Measurements from ENCODE around the gene ABCA5. TPM values are rescaled to one million over a fixed set of nuclear protein-coding genes. Genes with fewer than 3 reads are reported as not detected.
"Not testable (repeated sequence)": the region's sequence is repeated elsewhere in the genome, so short reads cannot be mapped to it uniquely, and the experiment has no call there.

The ABCA5 gene
- total RNA-seq, 2 experiments from 2014 or later, result 12.8 to 17.5 TPM

DNA sequence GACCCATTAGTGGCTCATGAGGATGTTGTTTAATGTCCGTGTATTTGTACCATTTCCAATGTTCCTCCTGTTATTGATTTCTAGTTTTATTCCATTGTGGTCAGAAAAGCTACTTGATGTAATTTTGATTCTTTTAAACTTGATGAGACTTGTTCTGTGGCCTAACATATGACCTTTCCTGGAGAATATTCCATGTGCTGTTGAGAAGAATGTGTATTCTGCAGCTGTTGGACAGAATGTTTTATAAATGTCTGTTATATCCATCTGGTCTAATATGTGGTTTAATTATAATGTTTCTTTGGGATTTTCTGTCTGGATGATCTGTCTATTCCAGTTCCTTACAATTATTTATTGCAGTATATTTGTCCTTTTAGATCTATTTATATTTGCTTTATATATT lies 95.4 kb downstream of the ABCA5 start:
- no peak overlapping the region for H3K4me3 Mint-ChIP-seq
- no peak for DNase-seq
- H3K9me3 Mint-ChIP-seq (ENCODE audit: low read depth), result peaks cover 4% of the 10 kb centered on the region
- no peak overlapping the region for H3K27ac Mint-ChIP-seq
- peaks cover 2% of the 10 kb centered on the region for H3K36me3 Mint-ChIP-seq
- H3K4me1 Mint-ChIP-seq, result peaks cover 6% of the 10 kb centered on the region
- CTCF ChIA-PET, result interaction anchor here (0.9 to 1.1 kb wide), 2 partner anchors 13 to 455 kb away, joined by 3 read pairs; no protein-coding TSS in a partner anchor
- H3K27me3 Mint-ChIP-seq, result peaks cover 12% of the 10 kb centered on the region
- ATAC-seq, result no peak

DNA sequence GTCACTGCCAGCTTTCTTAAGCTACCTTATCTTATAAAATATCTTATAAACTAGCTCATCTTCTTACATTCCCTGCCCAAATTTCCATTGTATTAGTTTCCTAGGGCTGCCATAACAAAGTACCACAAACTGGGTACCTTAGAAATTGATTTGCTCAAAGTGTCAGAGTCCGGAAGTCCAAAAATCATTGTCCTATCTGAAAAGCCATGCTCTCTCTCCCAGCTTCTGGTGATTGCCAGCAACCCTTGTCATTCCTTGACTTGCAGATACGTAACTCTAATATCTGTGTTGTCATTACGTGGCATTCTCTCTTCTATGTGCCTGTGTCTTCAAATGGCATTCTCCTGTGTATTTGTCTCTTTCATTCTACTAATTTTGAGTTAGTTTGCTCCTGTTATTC lies 96.0 kb downstream of the ABCA5 start:
- Mint-ChIP-seq H3K9me3 (ENCODE audit: low read depth) (peaks cover 4% of the 10 kb centered on the region), H3K4me3 (no peak overlapping the region), H3K27ac (no peak overlapping the region), H3K4me1 (peaks cover 6% of the 10 kb centered on the region), H3K27me3 (peaks cover 12% of the 10 kb centered on the region), H3K36me3 (peaks cover 2% of the 10 kb centered on the region)
- CTCF ChIA-PET, result interaction anchor here (0.9 to 1.1 kb wide), 2 partner anchors 14 to 454 kb away, joined by 3 read pairs; no protein-coding TSS in a partner anchor
- ATAC-seq (no peak), DNase-seq (no peak)

GRCh38 chr17:69228576-69228975 lies 98.4 kb downstream of the ABCA5 start, which contains the start of gene ABCA10:
Gene ABCA10, minus strand, starts transcription at chr17:69228824. Its CDS starts 3,466 bp downstream, at chr17:69225358.
- H3K27ac Mint-ChIP-seq, result no peak within 1 kb of the TSS
- no peak for ATAC-seq
- CTCF ChIA-PET, result no interaction called here

DNA sequence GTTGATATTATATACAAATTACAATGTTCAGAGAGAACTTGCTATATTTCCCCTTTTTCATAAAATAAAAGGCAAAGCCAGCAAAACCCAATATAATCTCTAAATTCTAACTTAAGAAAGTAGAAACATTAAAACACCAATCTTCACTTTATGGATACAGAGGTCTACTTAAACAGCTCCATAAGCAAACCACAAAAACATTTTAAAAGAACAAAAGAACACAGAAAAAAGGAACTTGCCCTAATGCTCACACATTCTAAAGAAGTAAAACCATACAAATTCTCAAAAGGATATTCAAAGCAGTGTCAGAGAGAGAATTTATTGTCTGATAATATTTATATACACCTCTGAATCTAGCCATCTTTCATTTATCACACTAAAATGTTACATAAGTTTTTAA lies 98.9 kb downstream of the ABCA5 start:
- Mint-ChIP-seq H3K36me3 (peaks cover under 1% of the 10 kb centered on the region), H3K4me1 (peaks cover 12% of the 10 kb centered on the region), H3K9me3 (ENCODE audit: low read depth) (peaks cover 2% of the 10 kb centered on the region), H3K4me3 (no peak overlapping the region), H3K27me3 (peaks cover 11% of the 10 kb centered on the region), H3K27ac (no peak overlapping the region)
- DNase-seq (no peak), ATAC-seq (no peak)
- CTCF ChIA-PET, result no interaction called here

More at GRCh38 chr17:69228576-69228975, 98.4 kb downstream of the ABCA5 start, which contains the start of gene ABCA10:
- Mint-ChIP-seq H3K27me3 (peaks cover 12% of the 10 kb centered on the region), H3K4me3 (no peak within 1 kb of the TSS), H3K9me3 (ENCODE audit: low read depth) (peaks cover 4% of the 10 kb centered on the region), H3K36me3 (peaks cover 2% of the 10 kb centered on the region), H3K4me1 (peaks cover 10% of the 10 kb centered on the region)
- DNase-seq, result no peak

DNA sequence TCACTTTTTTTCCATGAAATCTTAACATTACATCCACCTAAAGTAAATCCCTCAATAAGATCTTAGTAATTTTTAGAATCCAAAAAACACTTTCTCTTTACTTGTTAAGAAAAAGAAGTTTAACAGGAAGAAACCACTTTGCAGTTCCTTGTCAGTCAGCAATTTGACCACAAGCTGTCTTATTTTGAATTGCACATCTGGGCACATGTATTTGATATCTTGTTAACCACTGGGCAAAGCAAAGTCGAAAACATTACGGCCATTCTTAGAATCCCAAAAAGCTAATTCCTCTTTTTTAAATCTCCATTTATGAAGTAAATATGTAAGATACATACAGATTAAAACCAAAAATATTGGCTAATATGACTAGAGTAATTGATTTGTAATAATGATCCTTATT lies 99.4 kb downstream of the ABCA5 start:
- H3K4me1 Mint-ChIP-seq, result peaks cover 12% of the 10 kb centered on the region
- no peak overlapping the region for H3K4me3 Mint-ChIP-seq
- CTCF ChIA-PET, result no interaction called here
- ATAC-seq, result no peak
- H3K27me3 Mint-ChIP-seq, result peaks cover 9% of the 10 kb centered on the region
- H3K36me3 Mint-ChIP-seq, result no peaks in the 10 kb centered on the region
- no peak overlapping the region for H3K27ac Mint-ChIP-seq
- H3K9me3 Mint-ChIP-seq (ENCODE audit: low read depth), result no peaks in the 10 kb centered on the region
- DNase-seq, result no peak

- H3K9me3 Mint-ChIP-seq (ENCODE audit: low read depth), result no peaks in the 10 kb centered on the region
- H3K27me3 Mint-ChIP-seq, result peaks cover 3% of the 10 kb centered on the region
- no peak overlapping the region for H3K4me3 Mint-ChIP-seq
- DNase-seq (no peak), ATAC-seq (peak; percentile 67)
- CTCF ChIA-PET, result interaction anchor here (1.3 kb wide), 1 partner anchor 429 kb away, joined by 4 read pairs; no protein-coding TSS in a partner anchor
- H3K4me1 Mint-ChIP-seq, result peaks cover 12% of the 10 kb centered on the region
- H3K36me3 Mint-ChIP-seq, result no peaks in the 10 kb centered on the region
- H3K27ac Mint-ChIP-seq, result no peak overlapping the region
Observed at GRCh38 chr17:69223809-69224208, 103.1 kb downstream of the ABCA5 start.

GRCh38 chr17:69222707-69223258 lies 104.2 kb downstream of the ABCA5 start:
- no peak overlapping the region for H3K27ac Mint-ChIP-seq
- CTCF ChIA-PET, result interaction anchor here (1.3 kb wide), 1 partner anchor 428 kb away, joined by 4 read pairs; no protein-coding TSS in a partner anchor

DNA sequence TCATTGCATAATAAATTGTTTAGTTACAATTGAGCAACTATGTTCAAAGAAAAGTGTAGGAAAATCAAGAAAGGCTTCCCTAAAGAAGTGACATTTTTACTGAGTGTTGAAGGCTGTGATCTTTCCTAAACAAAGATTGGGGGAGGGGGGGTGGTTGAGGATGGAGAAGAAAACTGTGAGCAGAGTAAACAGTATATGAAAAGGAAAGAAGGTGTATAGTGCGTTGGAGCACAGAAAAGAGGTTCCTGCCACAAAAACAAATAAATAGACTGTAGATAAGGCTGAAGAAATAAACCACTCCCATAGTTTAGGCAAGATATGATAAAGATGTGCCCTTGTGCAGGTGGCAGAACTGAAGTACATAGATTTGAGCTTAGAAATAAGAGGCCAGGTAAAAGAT lies 106.8 kb downstream of the ABCA5 start:
- Mint-ChIP-seq H3K4me3 (no peak overlapping the region), H3K27me3 (no peaks in the 10 kb centered on the region), H3K4me1 (peaks cover 6% of the 10 kb centered on the region), H3K27ac (no peak overlapping the region), H3K9me3 (ENCODE audit: low read depth) (no peaks in the 10 kb centered on the region), H3K36me3 (no peaks in the 10 kb centered on the region)
- no peak for ATAC-seq
- no peak for DNase-seq
- CTCF ChIA-PET, result no interaction called here

More at GRCh38 chr17:69222707-69223258, 104.2 kb downstream of the ABCA5 start:
- Mint-ChIP-seq H3K27me3 (peaks cover 3% of the 10 kb centered on the region), H3K4me3 (no peak overlapping the region), H3K36me3 (no peaks in the 10 kb centered on the region), H3K4me1 (peaks cover 10% of the 10 kb centered on the region), H3K9me3 (ENCODE audit: low read depth) (no peaks in the 10 kb centered on the region)
- ATAC-seq (no peak), DNase-seq (no peak)

DNA sequence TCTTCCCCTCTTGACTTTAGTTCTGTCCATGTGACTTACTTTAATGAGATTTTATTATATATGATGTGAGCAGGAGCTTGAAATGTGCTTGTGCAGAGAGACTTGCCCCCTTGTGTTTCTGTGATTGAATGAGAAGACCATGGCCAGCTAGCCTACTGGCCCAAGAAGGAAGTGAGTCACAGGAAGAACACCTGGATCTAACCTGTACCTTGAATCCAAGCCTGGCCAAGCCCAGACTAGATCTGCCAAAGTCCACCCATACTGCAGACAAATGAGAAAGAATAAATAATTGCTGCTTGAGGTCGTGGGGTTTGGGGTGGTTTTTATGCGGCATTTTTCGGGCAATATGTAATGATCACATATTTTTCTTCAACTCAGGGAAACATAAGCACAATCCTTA lies 107.9 kb downstream of the ABCA5 start:
- H3K9me3 Mint-ChIP-seq (ENCODE audit: low read depth), result no peaks in the 10 kb centered on the region
- no peaks in the 10 kb centered on the region for H3K27me3 Mint-ChIP-seq
- CTCF ChIA-PET, result no interaction called here

GRCh38 chr17:69213059-69213813 lies 113.7 kb downstream of the ABCA5 start:
- Mint-ChIP-seq H3K27ac (no peak overlapping the region), H3K4me3 (no peak overlapping the region), H3K27me3 (no peaks in the 10 kb centered on the region), H3K9me3 (ENCODE audit: low read depth) (no peaks in the 10 kb centered on the region), H3K36me3 (no peaks in the 10 kb centered on the region), H3K4me1 (no peaks in the 10 kb centered on the region)
- CTCF ChIA-PET, result no interaction called here
- no peak for DNase-seq
- ATAC-seq, result no peak

More for the DNA sequence above, 107.9 kb downstream of the ABCA5 start:
- no peak for DNase-seq
- H3K27ac Mint-ChIP-seq, result no peak overlapping the region
- H3K36me3 Mint-ChIP-seq, result no peaks in the 10 kb centered on the region
- peaks cover 6% of the 10 kb centered on the region for H3K4me1 Mint-ChIP-seq
- H3K4me3 Mint-ChIP-seq, result no peak overlapping the region
- no peak for ATAC-seq

- no peaks in the 10 kb centered on the region for H3K4me1 Mint-ChIP-seq
- H3K9me3 Mint-ChIP-seq (ENCODE audit: low read depth), result no peaks in the 10 kb centered on the region
- H3K27me3 Mint-ChIP-seq, result no peaks in the 10 kb centered on the region
- DNase-seq (no peak), ATAC-seq (no peak)
- no peak overlapping the region for H3K4me3 Mint-ChIP-seq
- no peak overlapping the region for H3K27ac Mint-ChIP-seq
- CTCF ChIA-PET, result no interaction called here
- H3K36me3 Mint-ChIP-seq, result no peaks in the 10 kb centered on the region
Observed at GRCh38 chr17:69208640-69209039, 118.3 kb downstream of the ABCA5 start.

- Mint-ChIP-seq H3K9me3 (ENCODE audit: low read depth) (no peaks in the 10 kb centered on the region), H3K27ac (no peak overlapping the region), H3K36me3 (no peaks in the 10 kb centered on the region), H3K4me3 (no peak overlapping the region), H3K27me3 (no peaks in the 10 kb centered on the region), H3K4me1 (no peaks in the 10 kb centered on the region)
- ATAC-seq, result no peak
- CTCF ChIA-PET, result no interaction called here
- DNase-seq, result no peak
Observed at GRCh38 chr17:69207151-69207550, 119.8 kb downstream of the ABCA5 start.

- ATAC-seq (no peak), DNase-seq (no peak)
- Mint-ChIP-seq H3K4me3 (no peak overlapping the region), H3K4me1 (no peaks in the 10 kb centered on the region), H3K27me3 (no peaks in the 10 kb centered on the region), H3K9me3 (ENCODE audit: low read depth) (no peaks in the 10 kb centered on the region), H3K27ac (no peak overlapping the region), H3K36me3 (no peaks in the 10 kb centered on the region)
- CTCF ChIA-PET, result no interaction called here
Observed at GRCh38 chr17:69198238-69198637, 128.7 kb downstream of the ABCA5 start.

DNA sequence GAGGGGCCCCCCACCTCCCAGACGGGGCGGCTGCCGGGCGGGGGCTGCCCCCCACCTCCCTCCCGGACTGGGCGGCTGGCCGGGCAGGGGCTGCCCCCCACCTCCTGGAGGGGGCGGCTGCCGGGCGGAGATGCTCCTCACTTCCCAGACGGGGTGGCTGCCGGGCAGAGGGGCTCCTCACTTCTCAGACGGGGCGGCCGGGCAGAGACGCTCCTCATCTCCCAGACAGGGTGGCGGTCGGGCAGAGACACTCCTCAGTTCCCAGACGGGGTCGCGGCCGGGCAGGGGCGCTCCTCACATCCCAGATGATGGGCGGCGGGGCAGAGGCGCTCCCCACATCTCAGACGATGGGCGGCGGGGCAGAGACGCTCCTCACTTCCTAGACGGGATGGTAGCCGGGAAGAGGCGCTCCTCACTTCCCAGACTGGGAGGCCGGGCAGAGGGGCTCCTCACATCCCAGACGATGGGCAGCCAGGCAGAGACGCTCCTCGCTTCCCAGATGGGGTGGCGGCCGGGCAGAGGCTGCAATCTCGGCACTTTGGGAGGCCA lies 130.8 kb downstream of the ABCA5 start:
- H3K36me3 Mint-ChIP-seq; ATAC-seq; DNase-seq; H3K27me3 Mint-ChIP-seq; CTCF ChIA-PET; H3K9me3 Mint-ChIP-seq (ENCODE audit: low read depth); H3K27ac Mint-ChIP-seq; H3K4me3 Mint-ChIP-seq; H3K4me1 Mint-ChIP-seq: not testable (repeated sequence)
